Measurements from ENCODE around the gene NHSL1.

The NHSL1 gene

GRCh38 chr6:138440296-138440695 lies 59.0 kb downstream of the NHSL1 start:
- Histone ChIP-seq H3K4me1 (ENCODE audit: insufficient read depth, poor library complexity, severe bottlenecking) (no peaks in the 10 kb centered on the region), H3K9me3 (ENCODE audit: severe bottlenecking) (no peaks in the 10 kb centered on the region), H3K4me3 (ENCODE audit: severe bottlenecking) (no peak overlapping the region), H3K27me3 (ENCODE audit: insufficient read depth, poor library complexity, severe bottlenecking) (no peaks in the 10 kb centered on the region), H3K27ac (ENCODE audit: poor library complexity, severe bottlenecking) (no peak overlapping the region), H3K36me3 (ENCODE audit: low read depth) (0 out of 2 replicates have a peak, but pooled peaks cover 3% of the 10 kb centered on the region)
- no peak for TF ChIP-seq CTCF (IDR thresholded peaks at IDR 0.05; ENCODE audit: poor library complexity, severe bottlenecking)
- ATAC-seq (ENCODE audit: low read depth), result no peak
- no peak for DNase-seq (ENCODE audit: low spot score)

DNA sequence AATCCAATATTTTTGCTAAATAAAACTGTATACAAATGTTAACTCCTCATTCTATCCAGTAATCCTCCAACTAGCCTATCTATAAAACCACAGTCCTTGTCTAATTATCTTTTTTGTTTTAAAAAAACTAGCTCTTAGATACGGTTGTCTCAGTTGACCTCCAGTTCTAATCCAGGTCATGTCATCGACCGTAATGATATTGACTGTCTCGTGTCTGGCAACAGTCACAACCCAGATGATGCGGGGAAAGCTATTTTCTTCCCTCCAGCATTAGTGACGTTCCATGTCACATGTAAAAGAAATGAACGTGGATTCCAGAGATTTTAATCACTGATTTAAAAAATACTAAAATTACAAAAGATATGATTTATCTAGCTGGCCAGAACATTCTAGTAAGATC lies 59.7 kb downstream of the NHSL1 start:
- ATAC-seq (ENCODE audit: low read depth), result no peak
- Histone ChIP-seq H3K4me1 (ENCODE audit: insufficient read depth, poor library complexity, severe bottlenecking) (no peaks in the 10 kb centered on the region), H3K36me3 (ENCODE audit: low read depth) (0 out of 2 replicates have a peak, but pooled peaks cover 3% of the 10 kb centered on the region), H3K27me3 (ENCODE audit: insufficient read depth, poor library complexity, severe bottlenecking) (no peaks in the 10 kb centered on the region), H3K9me3 (ENCODE audit: severe bottlenecking) (no peaks in the 10 kb centered on the region), H3K4me3 (ENCODE audit: severe bottlenecking) (no peak overlapping the region), H3K27ac (ENCODE audit: poor library complexity, severe bottlenecking) (no peak overlapping the region)
- TF ChIP-seq CTCF (IDR thresholded peaks at IDR 0.05; ENCODE audit: poor library complexity, severe bottlenecking), result no peak
- DNase-seq (ENCODE audit: low spot score), result no peak

GRCh38 chr6:138434925-138435324 lies 64.4 kb downstream of the NHSL1 start:
- Histone ChIP-seq H3K9me3 (ENCODE audit: severe bottlenecking) (no peaks in the 10 kb centered on the region), H3K4me3 (ENCODE audit: severe bottlenecking) (no peak overlapping the region), H3K36me3 (ENCODE audit: low read depth) (0 out of 2 replicates have a peak, but pooled peaks cover 3% of the 10 kb centered on the region), H3K27me3 (ENCODE audit: insufficient read depth, poor library complexity, severe bottlenecking) (no peaks in the 10 kb centered on the region), H3K27ac (ENCODE audit: poor library complexity, severe bottlenecking) (no peak overlapping the region), H3K4me1 (ENCODE audit: insufficient read depth, poor library complexity, severe bottlenecking) (no peaks in the 10 kb centered on the region)
- no peak for DNase-seq (ENCODE audit: low spot score)
- no peak for TF ChIP-seq CTCF (IDR thresholded peaks at IDR 0.05; ENCODE audit: poor library complexity, severe bottlenecking)
- no peak for ATAC-seq (ENCODE audit: low read depth)

- no peaks in the 10 kb centered on the region for H3K9me3 ChIP-seq (ENCODE audit: severe bottlenecking)
- DNase-seq (ENCODE audit: low spot score), result no peak
- peaks cover 7% of the 10 kb centered on the region; the same call in 1 of the 2 replicates for H3K36me3 ChIP-seq (ENCODE audit: low read depth)
- no peak overlapping the region for H3K4me3 ChIP-seq (ENCODE audit: severe bottlenecking)
- no peaks in the 10 kb centered on the region for H3K4me1 ChIP-seq (ENCODE audit: insufficient read depth, poor library complexity, severe bottlenecking)
- no peaks in the 10 kb centered on the region for H3K27me3 ChIP-seq (ENCODE audit: insufficient read depth, poor library complexity, severe bottlenecking)
- no peak overlapping the region for H3K27ac ChIP-seq (ENCODE audit: poor library complexity, severe bottlenecking)
- no peak for TF ChIP-seq CTCF (IDR thresholded peaks at IDR 0.05; ENCODE audit: poor library complexity, severe bottlenecking)
- no peak for ATAC-seq (ENCODE audit: low read depth)
These were observed 65.2 kb downstream of the NHSL1 start for GRCh38 chr6:138434096-138434495.

- no peak for TF ChIP-seq CTCF (IDR thresholded peaks at IDR 0.05; ENCODE audit: poor library complexity, severe bottlenecking)
- Histone ChIP-seq H3K27ac (ENCODE audit: poor library complexity, severe bottlenecking) (no peak overlapping the region), H3K27me3 (ENCODE audit: insufficient read depth, poor library complexity, severe bottlenecking) (no peaks in the 10 kb centered on the region), H3K4me3 (ENCODE audit: severe bottlenecking) (no peak overlapping the region), H3K36me3 (ENCODE audit: low read depth) (peaks cover 11% of the 10 kb centered on the region), H3K9me3 (ENCODE audit: severe bottlenecking) (no peaks in the 10 kb centered on the region), H3K4me1 (ENCODE audit: insufficient read depth, poor library complexity, severe bottlenecking) (no peaks in the 10 kb centered on the region)
- ATAC-seq (ENCODE audit: low read depth) (no peak), DNase-seq (ENCODE audit: low spot score) (no peak)
These were observed 67.3 kb downstream of the NHSL1 start for GRCh38 chr6:138432063-138432356.
